Heart left ventricle (tissue), 16 donors: Measurements from ENCODE around the gene FNIP1. TPM values are rescaled to one million over a fixed set of nuclear protein-coding genes. Genes with fewer than 3 reads are reported as not detected.

ENCODE experiments used
- ATAC-seq, 4 donors: fragments of 200-7000 bp; cut with Tn5 transposase; one replicate each; pipeline ENCODE4 v1.9.1; 2020 to 2022; ENCODE audit warnings: moderate library complexity in 4 of 4, mild to moderate bottlenecking in 3 of 4, moderate number of reproducible peaks in 1 of 4
- DNase-seq, 5 donors: peaks; one replicate each; pipeline ENCODE4 v3.0.0-alpha.2; 2020
- H3K27ac ChIP-seq, 12 donors: fragments of 200-600 bp; sonication (generic) in 4 of 12; one replicate each; pipeline versions ENCODE4 v1.5.0 to v1.8.0; 2016 to 2022; ENCODE audit warnings: mild to moderate bottlenecking in 2 of 12
- H3K27me3 ChIP-seq, 9 donors: fragments of 200-600 bp; sonication (generic) in 2 of 9; one replicate each; pipeline versions ENCODE4 v1.5.1 to v1.8.0; 2016 to 2022; ENCODE audit warnings: mild to moderate bottlenecking in 3 of 9
- H3K36me3 ChIP-seq, 9 donors: fragments of 200-600 bp; sonication (generic) in 2 of 9; one replicate each; pipeline versions ENCODE4 v1.5.0 to v1.8.0; 2018 to 2022; ENCODE audit warnings: mild to moderate bottlenecking in 2 of 9
- H3K4me1 ChIP-seq, 12 donors: fragments of 200-600 bp; sonication (generic) in 4 of 12; one replicate each; pipeline versions ENCODE4 v1.5.0 to v1.8.0; 2016 to 2022; ENCODE audit warnings: mild to moderate bottlenecking in 3 of 12
- H3K4me3 ChIP-seq, 12 donors: fragments of 200-600 bp; sonication (generic) in 4 of 12; one replicate each; pipeline versions ENCODE4 v1.5.0 to v1.8.0; 2017 to 2022; ENCODE audit warnings: mild to moderate bottlenecking in 9 of 12, moderate library complexity in 4 of 12
- H3K9me3 ChIP-seq, 12 donors: fragments of 200-600 bp; sonication (generic) in 4 of 12; one replicate each; pipeline versions ENCODE4 v1.5.0 to v1.8.0; 2016 to 2022; ENCODE audit warnings: mild to moderate bottlenecking in 1 of 12
- CTCF ChIP-seq, 12 donors: fragments of 200-600 bp; sonication (generic) in 4 of 12; IDR thresholded peaks; one replicate each; pipeline versions ENCODE4 v1.5.0 to v1.8.0; 2018 to 2022; ENCODE audit warnings: antibody characterized with exemption in 12 of 12, mild to moderate bottlenecking in 5 of 12
- POLR2A ChIP-seq, 2 donors: fragments of 450-650 bp; IDR thresholded peaks; one replicate each; pipeline ENCODE4 v1.6.1; 2017; ENCODE audit warnings: antibody characterized with exemption in 2 of 2, mild to moderate bottlenecking in 2 of 2, moderate library complexity in 2 of 2
- WGBS, 4 donors: extraction: QIAGEN DNeasy Blood & Tissue Kit in 2 of 4; methylation state at CpG; one replicate each; pipeline versions ENCODE4 v1.1.5 to v1.1.7; 2013 to 2018; 5-methylcytosine and 5-hydroxymethylcytosine counted together
- intact Hi-C, 10 donors: fragments of 100-400 bp; cut with DNase I; formaldehyde crosslinking; loops; one replicate each; pipeline versions ENCODE4 v1.11.1 to v1.14.2; 2022
- polyA plus RNA-seq, 2 donors: library from polyadenylated mRNA; stranded (reverse); fragments of 200-250 nt; gene quantifications; one replicate each; pipeline ENCODE4 v1.2.3, GENCODE V29; 2013
- total RNA-seq, 9 donors: library from RNA; depleted of rRNA in 2 of 9; stranded (reverse); fragments of >200 nt in 2 of 9; fragmentation: NEBNext Ultra II Directional in 3 of 9; extraction: Animal tissue kit (Norgen Biotek cat#: 25700) in 3 of 9; gene quantifications; one replicate each; pipeline versions ENCODE4 v1.1.0 to v1.2.4, GENCODE V29; 2016 to 2023
- donor health status: ischemic (EF 13 %, LVEDD 7.1; RV severe dilation, severe dysfunction).
- donor health status: healthy with polysubstance abuse.
- donor health status: DM: no; HTN: yes; CAD: no.
- donor health status: DM: no; HTN: no; CAD: no.
- donor health status: ischemic (EF 25% LVEDD 6.9; RV normal size, moderate dysfunction).
- donor health status: ischemic (EF 25% LVEDD 5.7; RV mildly dilated, moderate dysfunction).
- donor health status: healthy.
- donor health status: DM: yes; HTN: yes; CAD: no.
- donor health status: ischemic (EF 35%, LVEDD 5.7; RV mildly dilated, moderate dysfunction).
- donor health status: nonischemic (EF 11% LVEDD 7.7; RV severe dilation, severe dysfunction).
- donor health status: DM: yes; HTN: yes; CAD: no.
- donor health status: PGD.
- donor health status: ischemic (EF 29% LVEDD 5.4; RV normal size, mild dysfunction).
- donor health status: nonischemic (EF 23%, LVEDD 6.1; RV moderate dilation, normal function).

FNIP1 gene
- total and polyA plus RNA-seq, 11 donors: 5.6 to 41.3 (median 33.7) TPM

GRCh38 chr5:131684595-131684994, 112.2 kb downstream of the FNIP1 start:
- ATAC-seq (no peak), DNase-seq (no peak)
- TF ChIP-seq POLR2A (IDR thresholded peaks at IDR 0.05): no peak
- no peak for TF ChIP-seq CTCF (IDR thresholded peaks at IDR 0.05)
- Histone ChIP-seq H3K4me3 (no peak overlapping the region), H3K4me1 (peaks cover 0 to 9% (median 2%) of the 10 kb centered on the region in 12 donors), H3K36me3 (peaks cover 0 to 47% (median 24%) of the 10 kb centered on the region in 9 donors), H3K27ac (no peak overlapping the region), H3K9me3 (no peaks in the 10 kb centered on the region), H3K27me3 (no peaks in the 10 kb centered on the region)
- intact Hi-C loops: no loop called here

GRCh38 chr5:131684051-131684450, 112.8 kb downstream of the FNIP1 start:
- no peak for TF ChIP-seq POLR2A (IDR thresholded peaks at IDR 0.05)
- TF ChIP-seq CTCF (IDR thresholded peaks at IDR 0.05): no peak
- 94 to 100% (median 99%) methylated on average over 1 of the region's 1 CpG for WGBS, 4 donors
- Histone ChIP-seq H3K9me3 (no peaks in the 10 kb centered on the region), H3K27me3 (no peaks in the 10 kb centered on the region), H3K4me3 (no peak overlapping the region), H3K27ac (no peak overlapping the region), H3K4me1 (peaks cover 0 to 9% (median 2%) of the 10 kb centered on the region in 12 donors), H3K36me3 (peaks cover 0 to 45% (median 30%) of the 10 kb centered on the region in 9 donors)
- no peak for DNase-seq
- intact Hi-C loops: no loop called here
- ATAC-seq: no peak

GRCh38 chr5:131682826-131683225, 114.0 kb downstream of the FNIP1 start:
- Histone ChIP-seq H3K36me3 (peaks cover 0 to 53% (median 39%) of the 10 kb centered on the region in 9 donors), H3K4me3 (no peak overlapping the region), H3K27ac (no peak overlapping the region), H3K4me1 (peaks cover 0 to 8% (median 2%) of the 10 kb centered on the region in 12 donors), H3K9me3 (no peaks in the 10 kb centered on the region), H3K27me3 (no peaks in the 10 kb centered on the region)
- WGBS, 4 donors: 85 to 94% (median 91%) methylated on average over 2 of the region's 2 CpGs
- TF ChIP-seq CTCF (IDR thresholded peaks at IDR 0.05) (no peak), POLR2A (IDR thresholded peaks at IDR 0.05) (no peak)
- ATAC-seq (no peak), DNase-seq (no peak)
- intact Hi-C loops: no loop called here

GRCh38 chr5:131682175-131682574, 114.6 kb downstream of the FNIP1 start:
- no peak overlapping the region for H3K4me3 ChIP-seq
- H3K36me3 ChIP-seq: peaks cover 0 to 53% (median 41%) of the 10 kb centered on the region in 9 donors
- 96 to 98% (median 97%) methylated on average over 5 of the region's 5 CpGs for WGBS, 4 donors
- DNase-seq (no peak), ATAC-seq (no peak)
- intact Hi-C loops: no loop called here
- H3K27ac ChIP-seq: no peak overlapping the region
- H3K9me3 ChIP-seq: no peaks in the 10 kb centered on the region
- no peak for TF ChIP-seq CTCF (IDR thresholded peaks at IDR 0.05)
- no peak for TF ChIP-seq POLR2A (IDR thresholded peaks at IDR 0.05)
- H3K4me1 ChIP-seq: peaks cover 0 to 6% (median 0%) of the 10 kb centered on the region in 12 donors
- no peaks in the 10 kb centered on the region for H3K27me3 ChIP-seq
